ENCODE data around the gene LRRC74A. TPM values are rescaled to one million over a fixed set of nuclear protein-coding genes. Genes with fewer than 3 reads are reported as not detected.

LRRC74A gene
- total and polyA plus RNA-seq, 9 of the 15 experiments (the other 6 are each of a cell fraction or from before 2014, with no cell fraction given): not detected

GRCh38 chr14:76780058-76780345 is 46.2 kb upstream of the LRRC74A start:
- CTCF ChIA-PET (ENCODE audit: low intra/inter-chr PET ratio): no interaction called here
- in situ Hi-C loops (cut with MboI): loop anchor here (5.0 kb wide), 1 partner anchor 68 kb away; no protein-coding TSS in a partner anchor
- no peak overlapping the region for H3K4me3 ChIP-seq
- intact Hi-C loops (cut with micrococcal nuclease): no loop called here
- H3K79me2 ChIP-seq (ENCODE audit: control insufficient read depth, insufficient read depth, low read length): no peaks in the 10 kb centered on the region
- no peaks in the 10 kb centered on the region for H4K20me1 ChIP-seq (replicated peaks; ENCODE audit: control insufficient read depth, insufficient read depth, low read length)
- H3K4me1 ChIP-seq (replicated peaks in 1 of 2; ENCODE audit: control insufficient read depth in 2 of 2, insufficient read depth in 2 of 2, low read length in 2 of 2): peaks cover 15 to 30% of the 10 kb centered on the region in 2 experiments
- ATAC-seq (no peak), DNase-seq (ENCODE audit: extremely low read depth in 1 of 4, low spot score in 3 of 4) (no peak), FAIRE-seq (no peak)
- H3K27ac ChIP-seq (ENCODE audit: extremely low read depth, low read depth, low read length): no peak overlapping the region
- BruUV-seq (replicated peaks): no TSS peak
- H3K4me2 ChIP-seq (ENCODE audit: insufficient read depth, low read length): no peak overlapping the region
- H2AFZ ChIP-seq (ENCODE audit: low read depth, low read length): no peak overlapping the region
- 0 out of 4 replicates have a peak overlapping the region, but pooled peaks of 1 of the 2 experiments have one; percentile 17 for H3K9ac ChIP-seq (ENCODE audit: insufficient read depth in 1 of 2, low read depth in 2 of 2, low read length in 2 of 2)
- POLR2A ChIA-PET: interaction anchor here (0.6 to 1.0 kb wide), 3 partner anchors 11 to 17 kb away, joined by 3 to 4 read pairs (median 3); no protein-coding TSS in a partner anchor
- H3K27me3 ChIP-seq (ENCODE audit: control insufficient read depth in 2 of 2, insufficient read depth in 2 of 2, low read length in 2 of 2): no peaks in the 10 kb centered on the region
- WGBS (ENCODE audit: insufficient coverage, low coverage, missing lambda C conversion rate): 90% methylated on average over 2 of the region's 2 CpGs
- peaks cover 10% of the 10 kb centered on the region; the same call in 2 of the 3 replicates for H3K36me3 ChIP-seq (ENCODE audit: control insufficient read depth, insufficient read depth, low read length)
- H3K9me1 ChIP-seq (ENCODE audit: control insufficient read depth, insufficient read depth, low read length): no peaks in the 10 kb centered on the region
- no peaks in the 10 kb centered on the region for H3K9me3 ChIP-seq (replicated peaks; ENCODE audit: control insufficient read depth, insufficient read depth, low read depth, low read length)
- TF ChIP-seq NFE2 (IDR thresholded peaks at IDR 0.05; ENCODE audit: low read depth) (no peak), SRSF7 (optimal IDR thresholded peaks at IDR 0.05; ENCODE audit: low read depth, low read length) (no peak), ZHX1 (conservative IDR thresholded peaks at IDR 0.05; ENCODE audit: low read length) (no peak), ZEB2 (IDR thresholded peaks at IDR 0.05) (no peak), ZNF592 (IDR thresholded peaks at IDR 0.05) (no peak), NR2F6 (CRISPR knock-in tag; IDR thresholded peaks at IDR 0.05) (no peak), XRCC4 (IDR thresholded peaks at IDR 0.05; ENCODE audit: extremely low read depth, insufficient read depth, insufficient read length) (no peak), MED1 (CRISPR knock-in tag; IDR thresholded peaks at IDR 0.05; ENCODE audit: borderline replicate concordance) (no peak), FOXP4 (CRISPR knock-in tag; IDR thresholded peaks at IDR 0.05; ENCODE audit: borderline replicate concordance) (no peak), TAF7 (tag; IDR thresholded peaks at IDR 0.05) (no peak), NFATC3 (IDR thresholded peaks at IDR 0.05) (no peak), HMG20B (CRISPR knock-in tag; IDR thresholded peaks at IDR 0.05) (no peak), SMARCE1 (IDR thresholded peaks at IDR 0.05) (no peak), RBM25 (IDR thresholded peaks at IDR 0.05; ENCODE audit: low read depth, low read length, severe bottlenecking) (no peak)

All from K562 (cell line).